Thyroid gland (tissue), 4 donors: ENCODE measurements around the gene KATNAL2. TPM values are rescaled to one million over a fixed set of nuclear protein-coding genes. Genes with fewer than 3 reads are reported as not detected.

Experiments
- DNase-seq, 2 donors: peaks; one replicate each; pipeline ENCODE4 v3.0.0-alpha.2; 2019
- H3K27ac ChIP-seq, 3 donors: fragments of 200-600 bp; sonication (generic); 1 replicate in 2 of 3; 2 replicates in 1 of 3; pipeline ENCODE4 v1.5.1; 2016 to 2019; ENCODE audit warnings: mild to moderate bottlenecking in 1 of 3, moderate library complexity in 1 of 3
- H3K27me3 ChIP-seq: fragments of 200-600 bp; sonication (generic); one replicate; pipeline ENCODE4 v1.5.1; 2019
- H3K36me3 ChIP-seq, 2 donors: fragments of 200-600 bp; sonication (generic); one replicate each; pipeline ENCODE4 v1.5.1; 2016 to 2019
- H3K4me1 ChIP-seq, 2 donors: fragments of 200-600 bp; sonication (generic); one replicate each; pipeline ENCODE4 v1.5.1; 2017 to 2019
- H3K4me3 ChIP-seq, 3 donors: fragments of 200-600 bp; sonication (generic); replicated peaks in 1 of 3; 1 replicate in 2 of 3; 2 replicates in 1 of 3; pipeline ENCODE4 v1.5.1; 2016; ENCODE audit warnings: mild to moderate bottlenecking in 1 of 3
- H3K9me3 ChIP-seq: fragments of 200-600 bp; sonication (generic); one replicate; pipeline ENCODE4 v1.5.1; 2017
- CTCF ChIP-seq, 6 experiments: fragments of 200-600 bp in 3 of 6; fragments of 450-650 bp in 3 of 6; sonication (generic) in 3 of 6; IDR thresholded peaks; one replicate each; pipeline ENCODE4 v1.5.1; 2016 to 2019; ENCODE audit warnings: antibody characterized with exemption in 6 of 6, mild to moderate bottlenecking in 2 of 6, inconsistent platforms in 1 of 6, moderate library complexity in 1 of 6
- POLR2A ChIP-seq, 2 donors: fragments of 450-650 bp; IDR thresholded peaks; one replicate each; pipeline ENCODE4 v1.6.1; 2017; ENCODE audit warnings: antibody characterized with exemption in 2 of 2, mild to moderate bottlenecking in 2 of 2, moderate library complexity in 1 of 2
- WGBS, 2 donors: methylation state at CpG; one replicate each; pipeline ENCODE4 v1.1.5; 2017; 5-methylcytosine and 5-hydroxymethylcytosine counted together
- intact Hi-C: fragments of 100-400 bp; cut with DNase I; formaldehyde crosslinking; loops from one replicate; pipeline ENCODE4 v1.15.1; 2023
- total RNA-seq, 4 donors: library from RNA; depleted of rRNA; stranded (reverse); fragments of >200 nt; gene quantifications; one replicate each; pipeline ENCODE4 v1.2.3, GENCODE V29; 2016

KATNAL2 gene
- total RNA-seq, 4 donors from 2014 or later: 11.3 to 104 (median 63.3) TPM

GRCh38 chr18:46915800-46916550 lies 1.4 kb upstream of the KATNAL2 start:
- H3K27ac ChIP-seq: no peak overlapping the region
- TF ChIP-seq CTCF (IDR thresholded peaks at IDR 0.05) (no peak), POLR2A (IDR thresholded peaks at IDR 0.05) (no peak)
- H3K4me3 ChIP-seq: peak overlapping the region in 2 of 3 donors; percentile 43 to 68
- no peak for DNase-seq
- H3K36me3 ChIP-seq: no peaks in the 10 kb centered on the region
- no peaks in the 10 kb centered on the region for H3K27me3 ChIP-seq
- H3K9me3 ChIP-seq: no peaks in the 10 kb centered on the region
- intact Hi-C loops: no loop called here
- peaks cover 8 to 13% of the 10 kb centered on the region in 2 donors for H3K4me1 ChIP-seq
- 22 to 26% methylated on average over 12 of the region's 12 CpGs for WGBS, 2 donors

GRCh38 chr18:46916551-46917107 lies 773 bp upstream of the KATNAL2 start:
- Histone ChIP-seq H3K4me3 (peak overlapping the region in 2 of 3 donors; percentile 43 to 68), H3K4me1 (peaks cover 8 to 13% of the 10 kb centered on the region in 2 donors)

DNA sequence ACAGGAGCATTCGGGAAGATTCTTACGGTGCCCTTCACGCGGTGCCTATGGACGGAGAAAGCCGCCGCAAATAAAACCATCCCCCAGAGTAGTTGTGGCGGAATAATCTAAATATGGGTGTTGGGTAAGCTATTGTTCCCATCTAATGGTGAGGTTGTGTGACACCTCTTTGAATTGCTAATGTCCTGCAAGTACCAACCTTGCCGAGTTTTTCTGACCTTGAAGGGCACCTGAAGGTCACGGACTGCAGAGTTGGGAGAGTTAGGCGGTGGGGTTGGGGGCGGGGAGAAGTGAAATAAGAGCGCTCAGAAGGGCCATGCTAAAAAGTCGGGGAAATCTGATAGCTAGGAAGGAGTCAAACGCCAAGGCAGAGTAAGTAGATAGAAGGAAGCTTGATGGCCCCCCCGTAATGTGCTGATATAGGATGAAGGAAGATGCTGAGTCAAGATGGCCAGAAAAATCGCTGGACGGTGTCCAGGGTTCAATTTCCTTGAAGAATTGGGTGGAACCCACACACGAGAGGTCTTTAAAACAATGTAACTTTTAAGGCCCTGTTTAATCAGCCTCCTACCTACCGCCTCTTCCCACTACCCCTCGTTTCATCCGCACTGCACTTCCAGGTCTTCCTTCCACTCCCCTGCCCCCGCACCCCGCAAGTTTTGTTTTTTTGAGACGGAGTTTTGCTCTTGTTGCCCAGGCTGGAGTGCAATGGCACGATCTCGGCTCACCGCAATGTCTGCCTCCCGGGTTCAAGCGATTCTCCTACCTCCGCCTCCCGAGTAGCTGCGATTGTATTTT lies 600 bp downstream of the KATNAL2 start:
- no peaks in the 10 kb centered on the region for H3K36me3 ChIP-seq
- H3K27me3 ChIP-seq: no peaks in the 10 kb centered on the region
- peak overlapping the region; percentile 33 to 93 (median 68) for H3K4me3 ChIP-seq
- no peaks in the 10 kb centered on the region for H3K9me3 ChIP-seq
- WGBS, 2 donors: 15 to 24% methylated on average over 28 to 33 of the region's 33 CpGs
- intact Hi-C loops: no loop called here
- DNase-seq: peak; percentile 72 to 73
- TF ChIP-seq CTCF (IDR thresholded peaks at IDR 0.05): no peak
- TF ChIP-seq POLR2A (IDR thresholded peaks at IDR 0.05): no peak
- peak overlapping the region; percentile 79 to 99 (median 87) for H3K27ac ChIP-seq
- peaks cover 8 to 13% of the 10 kb centered on the region in 2 donors for H3K4me1 ChIP-seq

More at GRCh38 chr18:46916551-46917107, 773 bp upstream of the KATNAL2 start:
- DNase-seq: no peak
- 1% methylated on average over 9 to 11 of the region's 21 CpGs for WGBS, 2 donors
- Histone ChIP-seq H3K27ac (peak overlapping the region; percentile 33 to 99 (median 87)), H3K27me3 (no peaks in the 10 kb centered on the region), H3K36me3 (no peaks in the 10 kb centered on the region), H3K9me3 (no peaks in the 10 kb centered on the region)
- no peak for TF ChIP-seq POLR2A (IDR thresholded peaks at IDR 0.05)
- no peak for TF ChIP-seq CTCF (IDR thresholded peaks at IDR 0.05)
- intact Hi-C loops: no loop called here

GRCh38 chr18:46920067-46920466 lies 2.7 kb downstream of the KATNAL2 start:
- no peak for TF ChIP-seq POLR2A (IDR thresholded peaks at IDR 0.05)
- no peak for TF ChIP-seq CTCF (IDR thresholded peaks at IDR 0.05)
- DNase-seq: no peak
- H3K4me3 ChIP-seq: no peak overlapping the region
- intact Hi-C loops: no loop called here
- peaks cover 8 to 12% of the 10 kb centered on the region in 2 donors for H3K4me1 ChIP-seq
- H3K9me3 ChIP-seq: no peaks in the 10 kb centered on the region
- H3K27ac ChIP-seq: no peak overlapping the region
- H3K27me3 ChIP-seq: no peaks in the 10 kb centered on the region
- no peaks in the 10 kb centered on the region for H3K36me3 ChIP-seq
- 96 to 100% methylated on average over 2 of the region's 2 CpGs for WGBS, 2 donors
